HG02938 (cell line): Measurements from ENCODE around the gene SLC16A5.
A peak's percentile ranks its signal among the peaks of the same experiment; 100 is the strongest.
"Not testable (repeated sequence)": the region's sequence is repeated elsewhere in the genome, so short reads cannot be mapped to it uniquely, and the experiment has no call there.

Experiments
- ATAC-seq: cut with Tn5 transposase; IDR thresholded peaks from one replicate; pipeline ENCODE4 v1.9.1; 2021; ENCODE audit warnings: mild to moderate bottlenecking, moderate library complexity; ENCODE audit not compliant: unreplicated experiment

The SLC16A5 gene

GRCh38 chr17:75087558-75088453 lies at the start of gene SLC16A5:
TSS of gene SLC16A5 (plus strand) at chr17:75087954. CDS start at chr17:75093637, 5,683 bp downstream.
- no peak for ATAC-seq

DNA sequence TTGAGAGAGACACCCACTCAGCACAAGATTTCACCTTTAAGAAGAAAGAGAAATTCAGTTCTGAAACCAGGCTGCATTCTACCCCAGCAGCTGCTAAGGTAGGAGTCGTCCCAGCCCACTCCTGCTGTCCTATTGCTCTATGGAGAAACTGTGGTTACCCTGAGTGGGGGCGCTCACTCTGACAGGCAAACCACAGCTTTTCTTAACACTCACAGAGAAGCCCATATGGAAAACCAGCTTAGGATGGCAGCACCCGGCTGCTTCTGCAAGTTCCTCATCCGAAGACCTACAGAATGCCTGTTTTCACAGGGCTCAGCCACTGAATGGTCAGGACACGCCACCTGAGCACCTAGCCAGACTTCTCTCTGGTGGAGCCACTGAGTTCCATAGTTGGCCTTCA lies 48.5 kb upstream of the SLC16A5 start:
- no peak for ATAC-seq

DNA sequence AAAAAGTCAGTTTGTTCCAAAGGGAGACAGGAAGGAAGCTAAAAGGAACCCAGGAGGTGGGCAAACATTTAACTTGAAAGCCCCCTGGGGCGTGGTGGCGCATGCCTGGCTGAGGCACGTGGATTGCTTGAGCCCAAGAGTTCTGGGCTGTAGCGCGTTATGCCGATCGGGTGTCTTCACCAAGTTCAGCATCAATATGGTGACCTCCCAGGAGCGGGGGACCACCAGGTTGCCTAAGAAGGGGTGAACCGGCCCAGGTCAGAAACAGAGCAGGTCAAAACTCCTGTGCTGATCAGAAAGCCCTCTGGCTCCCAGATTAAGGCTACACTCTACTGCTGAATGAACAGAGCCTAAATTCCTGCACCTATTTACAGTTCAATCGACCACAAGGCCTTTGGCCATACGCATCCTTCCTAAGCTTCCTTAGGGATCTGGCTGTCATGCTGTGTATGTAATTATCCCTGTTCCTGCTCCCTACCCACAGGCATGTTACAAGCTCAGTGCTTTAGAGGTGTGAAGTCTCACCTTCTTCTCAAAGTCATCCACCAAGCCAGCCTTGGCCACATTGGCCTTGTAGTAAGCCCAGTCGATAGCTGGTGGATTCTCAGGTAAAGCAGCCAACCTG lies 46.0 kb upstream of the SLC16A5 start:
- ATAC-seq = no peak

DNA sequence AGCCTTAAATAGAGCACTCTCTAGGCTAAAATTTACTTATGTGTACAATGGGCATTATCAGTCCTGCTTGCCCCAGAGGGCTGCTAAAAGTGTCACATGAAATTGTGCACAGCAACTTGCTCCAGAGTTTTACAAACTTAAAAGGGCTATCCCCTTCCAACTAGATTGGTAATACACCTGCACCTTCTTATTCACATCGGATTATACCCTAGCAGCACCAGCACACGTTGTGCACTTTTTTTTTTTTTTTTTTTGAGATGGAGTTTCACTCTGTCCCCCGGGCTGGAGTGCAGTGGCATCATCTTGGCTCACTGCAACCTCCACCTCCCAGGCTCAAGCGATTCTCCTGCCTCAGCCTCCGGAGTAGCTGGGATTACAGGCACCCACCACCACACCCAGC lies 44.0 kb upstream of the SLC16A5 start:
- ATAC-seq = not testable (repeated sequence)

GRCh38 chr17:75044716-75045115 lies 43.0 kb upstream of the SLC16A5 start:
- ATAC-seq = no peak

DNA sequence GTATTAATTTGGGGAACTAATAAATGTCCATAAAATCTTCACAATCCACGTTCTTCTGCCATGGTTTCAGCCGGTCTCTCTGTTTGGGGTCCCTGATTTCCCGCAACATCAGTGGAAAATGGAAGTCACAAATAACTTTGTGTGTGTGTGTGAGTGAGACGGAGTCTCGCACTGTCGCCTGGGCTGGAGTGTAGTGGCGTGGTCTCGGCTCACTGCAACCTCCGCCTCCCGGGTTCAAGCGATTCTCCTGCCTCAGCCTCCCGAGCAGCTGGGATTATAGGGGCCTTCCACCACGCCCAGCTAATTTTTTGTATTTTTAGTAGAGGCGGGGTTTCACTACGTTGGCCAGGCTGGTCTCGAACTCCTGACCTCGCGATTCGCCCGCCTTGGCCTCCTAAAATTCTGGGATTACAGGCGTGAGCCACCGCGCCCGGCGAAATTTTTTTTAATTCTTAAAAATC lies 41.8 kb upstream of the SLC16A5 start:
- not testable (repeated sequence) for ATAC-seq

DNA sequence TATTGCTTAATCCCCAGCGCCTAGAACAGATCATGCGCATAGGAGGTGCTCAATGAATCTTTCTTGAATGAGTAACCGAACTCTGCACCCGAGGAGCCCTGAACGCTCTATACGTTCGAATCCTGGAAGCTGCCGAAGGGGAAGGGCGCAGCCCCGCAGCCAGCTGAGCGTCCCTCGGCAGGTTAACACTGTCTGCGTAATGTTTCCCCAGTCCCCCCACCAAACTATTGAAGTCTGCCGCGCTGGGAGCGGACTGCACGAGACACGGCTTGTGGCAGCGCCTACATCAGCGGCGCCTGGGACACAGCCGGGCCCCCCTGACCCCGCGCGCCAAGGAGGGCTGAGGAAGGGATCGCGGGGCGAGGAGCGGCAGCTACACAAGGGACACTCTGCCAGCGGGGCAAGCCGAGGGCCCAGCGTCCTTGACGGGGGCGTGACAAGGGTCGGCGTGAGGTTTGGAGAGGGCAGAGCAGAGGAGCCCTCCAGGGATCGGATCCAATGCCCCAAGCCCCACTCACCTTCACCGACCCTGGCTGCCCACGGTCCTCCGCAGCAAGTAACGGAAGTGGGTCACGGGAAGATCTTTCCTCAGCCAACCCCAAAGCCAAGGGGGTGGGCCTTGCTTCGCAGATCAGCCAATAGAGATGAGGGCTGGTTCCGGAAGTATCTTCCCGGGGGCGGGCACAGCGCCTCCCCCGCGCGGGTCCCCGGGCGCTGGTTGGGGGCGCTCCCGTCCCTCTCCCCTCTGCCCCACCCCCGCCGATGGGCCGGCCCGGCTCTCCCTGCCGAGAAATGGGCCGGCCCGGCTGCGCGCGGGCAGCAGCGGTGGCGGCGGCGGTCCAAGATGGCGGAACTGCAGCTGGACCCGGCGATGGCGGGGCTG lies 41.1 kb upstream of the SLC16A5 start, which contains the start of the genes ATP5PD and KCTD2:
ATP5PD (minus strand) TSS at position 563 of the 883 bp plus-strand sequence. CDS start 4,319 bp downstream, outside the sequence.
KCTD2 (plus strand) TSS at position 819 of the 883 bp plus-strand sequence; CDS start at position 845, 26 bp downstream.
- peak; percentile 94 for ATAC-seq

GRCh38 chr17:75047398-75048098 lies 40.2 kb upstream of the SLC16A5 start:
- peak; percentile 4 for ATAC-seq

DNA sequence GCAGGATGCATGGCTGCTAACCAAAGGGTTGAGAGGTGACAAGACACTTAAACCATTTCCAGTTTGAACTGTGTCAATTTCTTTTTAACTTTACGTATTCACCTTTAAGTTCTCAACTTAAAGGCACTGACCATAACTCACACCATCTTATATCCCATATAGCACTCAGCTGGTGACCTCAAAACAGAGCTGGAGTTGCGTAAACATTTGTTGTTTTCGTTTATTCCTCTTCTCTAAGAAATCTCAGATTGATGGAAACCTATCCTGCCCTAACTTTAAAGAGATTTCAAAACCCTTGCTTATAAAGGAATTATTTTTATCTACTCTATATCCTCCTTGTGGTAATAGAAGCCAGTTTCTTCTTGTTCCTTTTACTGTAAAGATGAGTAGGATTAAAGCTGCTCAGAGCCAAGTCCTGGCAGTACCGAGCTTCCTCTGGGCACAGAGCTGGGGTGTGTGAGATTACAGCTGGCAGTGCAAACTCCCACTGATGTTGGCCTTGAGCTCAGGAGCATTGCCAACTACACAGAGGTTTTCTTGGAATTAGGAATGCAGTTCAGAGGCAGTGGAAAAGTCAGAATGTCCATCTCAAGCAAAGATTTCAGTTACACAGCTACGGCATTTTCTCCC lies 39.4 kb upstream of the SLC16A5 start:
- ATAC-seq = no peak

- ATAC-seq = no peak
These were observed 38.7 kb upstream of the SLC16A5 start for GRCh38 chr17:75049057-75049456.

DNA sequence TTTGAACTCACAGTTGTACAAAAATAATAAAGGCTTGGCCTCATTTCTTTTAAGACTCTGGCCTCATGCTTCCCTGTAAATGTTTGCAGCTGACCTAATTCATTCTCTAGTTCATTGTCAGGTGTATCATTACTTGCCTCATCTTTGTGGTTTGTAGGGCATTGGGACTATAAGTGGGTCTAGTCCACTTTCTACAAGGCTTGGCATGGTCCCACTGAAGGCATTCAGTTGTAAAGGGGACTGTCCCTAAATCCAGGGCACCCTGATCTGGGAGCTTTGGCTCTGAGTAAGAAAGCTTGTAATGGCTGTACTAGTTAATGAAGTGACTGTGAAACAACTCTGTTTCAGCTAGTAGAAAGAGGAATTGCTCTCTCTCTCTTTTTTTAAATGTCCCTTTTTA lies 38.0 kb upstream of the SLC16A5 start:
- no peak for ATAC-seq

- ATAC-seq = no peak
These were observed 35.8 kb upstream of the SLC16A5 start for GRCh38 chr17:75051941-75052340.

GRCh38 chr17:75059369-75060345 lies 28.1 kb upstream of the SLC16A5 start:
- ATAC-seq = no peak

GRCh38 chr17:75060434-75061054 lies 27.2 kb upstream of the SLC16A5 start:
- ATAC-seq = no peak

DNA sequence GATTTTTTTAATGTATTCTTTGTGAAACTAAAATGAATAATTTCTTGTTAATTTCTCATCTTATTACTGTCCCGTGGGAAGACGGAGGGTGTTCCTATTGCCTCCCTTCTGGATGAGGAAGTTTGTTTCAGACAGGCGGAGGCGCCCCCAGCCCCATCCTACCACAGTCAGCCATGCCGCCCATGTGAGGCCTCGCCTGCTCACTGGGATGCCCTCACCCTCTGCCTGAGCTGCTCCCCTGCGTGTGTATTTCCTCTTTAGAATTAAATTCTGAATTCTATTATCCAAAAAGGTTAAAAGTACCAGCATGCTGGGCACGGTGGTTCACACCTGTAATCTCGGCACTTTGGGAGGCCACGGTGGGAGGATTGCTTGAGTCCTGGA lies 26.7 kb upstream of the SLC16A5 start:
- ATAC-seq = no peak

DNA sequence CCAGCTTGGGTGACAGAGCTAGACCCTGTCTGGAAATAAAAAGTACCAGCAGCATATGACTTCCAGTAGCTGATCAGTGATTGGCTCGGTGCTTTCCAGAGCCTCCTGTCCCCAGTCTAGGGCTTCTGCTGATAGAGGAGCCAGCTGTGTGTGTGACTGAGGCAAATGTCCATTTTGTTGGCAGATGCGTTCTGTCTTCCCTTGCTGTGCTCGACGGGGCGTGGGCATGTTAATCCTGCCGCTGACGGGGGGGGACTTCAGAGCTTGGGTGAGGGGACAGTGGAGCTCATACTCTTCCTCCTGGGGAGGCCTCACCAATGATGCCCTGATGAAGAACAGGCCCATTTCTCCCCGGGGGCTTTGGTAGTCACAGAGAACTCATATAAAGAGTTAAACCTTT lies 26.1 kb upstream of the SLC16A5 start:
- no peak for ATAC-seq

DNA sequence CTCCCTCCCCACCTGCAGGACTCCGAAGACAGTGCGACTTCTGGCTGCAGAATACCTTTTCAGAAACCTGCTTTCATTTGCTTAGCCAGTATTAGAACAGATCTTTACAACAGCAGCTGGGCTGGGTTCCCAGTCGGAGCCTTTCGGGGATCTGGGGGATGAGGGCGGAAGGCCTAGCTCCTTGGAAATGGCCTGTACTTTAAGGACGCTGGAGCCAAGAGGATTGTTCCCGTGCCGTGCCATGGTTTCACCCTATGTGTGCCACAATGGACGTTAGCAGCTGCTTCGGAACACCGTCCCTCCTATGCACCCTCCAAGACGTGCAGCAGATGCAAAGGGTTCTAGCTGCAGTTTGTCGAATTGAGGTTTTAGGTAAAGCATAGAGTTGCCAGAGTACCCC lies 24.6 kb upstream of the SLC16A5 start:
- no peak for ATAC-seq

- no peak for ATAC-seq
These were observed 24.1 kb upstream of the SLC16A5 start for GRCh38 chr17:75063626-75064025.
